OCI-LY3 (cell line): ENCODE data around the gene IFT27.

Experiments used
- EZH2phosphoT487 ChIP-seq: fragments of 200-600 bp; shearing (Covaris generic); IDR thresholded peaks from 2 replicates; pipeline ENCODE4 v1.6.1; 2018; ENCODE audit warnings: antibody characterized with exemption, mixed run types, low read depth
- TF ChIP-seq, protein P1 (sequence below): fragments of 200-600, 300-600 bp; sonication (generic); IDR thresholded peaks from 2 replicates; pipeline ENCODE4 v1.5.1; 2014; ENCODE audit warnings: antibody characterized with exemption, low read length, low read depth

DNA sequence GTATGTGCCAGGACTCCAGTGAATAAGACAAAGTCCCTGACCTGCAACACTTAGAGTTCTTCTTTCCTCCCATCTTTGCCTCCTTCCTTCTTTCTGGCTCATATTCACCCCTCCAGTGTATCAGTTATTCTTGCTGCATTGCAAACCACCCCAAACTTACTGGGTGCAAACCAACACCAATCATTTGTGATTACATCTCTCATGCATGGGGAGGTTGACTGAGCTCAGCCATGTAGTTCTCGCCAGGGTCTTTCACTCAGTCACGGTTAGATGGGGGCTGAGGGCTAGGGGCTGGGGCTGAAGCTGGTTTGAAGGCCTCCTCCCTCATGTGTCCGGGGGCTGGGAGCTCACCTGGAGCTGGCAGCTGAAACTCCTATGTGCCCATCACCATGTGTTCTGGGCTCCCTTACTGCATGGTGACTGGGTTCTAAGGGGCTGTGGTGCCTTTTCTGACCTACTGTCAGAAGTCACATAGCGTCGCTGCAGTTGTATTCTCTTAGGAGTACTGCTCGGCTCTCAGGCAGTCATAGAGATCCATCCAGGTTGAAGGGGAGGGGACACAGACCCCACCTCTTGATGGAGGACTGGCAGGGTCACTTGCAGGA is 37.4 kb downstream of the IFT27 start:
- TF ChIP-seq, protein P1, sequence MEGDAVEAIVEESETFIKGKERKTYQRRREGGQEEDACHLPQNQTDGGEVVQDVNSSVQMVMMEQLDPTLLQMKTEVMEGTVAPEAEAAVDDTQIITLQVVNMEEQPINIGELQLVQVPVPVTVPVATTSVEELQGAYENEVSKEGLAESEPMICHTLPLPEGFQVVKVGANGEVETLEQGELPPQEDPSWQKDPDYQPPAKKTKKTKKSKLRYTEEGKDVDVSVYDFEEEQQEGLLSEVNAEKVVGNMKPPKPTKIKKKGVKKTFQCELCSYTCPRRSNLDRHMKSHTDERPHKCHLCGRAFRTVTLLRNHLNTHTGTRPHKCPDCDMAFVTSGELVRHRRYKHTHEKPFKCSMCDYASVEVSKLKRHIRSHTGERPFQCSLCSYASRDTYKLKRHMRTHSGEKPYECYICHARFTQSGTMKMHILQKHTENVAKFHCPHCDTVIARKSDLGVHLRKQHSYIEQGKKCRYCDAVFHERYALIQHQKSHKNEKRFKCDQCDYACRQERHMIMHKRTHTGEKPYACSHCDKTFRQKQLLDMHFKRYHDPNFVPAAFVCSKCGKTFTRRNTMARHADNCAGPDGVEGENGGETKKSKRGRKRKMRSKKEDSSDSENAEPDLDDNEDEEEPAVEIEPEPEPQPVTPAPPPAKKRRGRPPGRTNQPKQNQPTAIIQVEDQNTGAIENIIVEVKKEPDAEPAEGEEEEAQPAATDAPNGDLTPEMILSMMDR = no peak
- TF ChIP-seq EZH2phosphoT487 = no peak
